A549 (cell line): ENCODE measurements around the gene SLC22A13. TPM values are rescaled to one million over a fixed set of nuclear protein-coding genes. Genes with fewer than 3 reads are reported as not detected.

ENCODE experiments used
- ATAC-seq, 2 experiments: fragments of 200-7000 bp in 1 of 2; fragments of >200 bp in 1 of 2; cut with Nextera tagmentation in 1 of 2; cut with Tn5 transposase in 1 of 2; 3 replicates each; pipeline versions ENCODE4 v1.8.0 to v1.9.1; 2018 to 2020; ENCODE audit warnings: mild to moderate bottlenecking in 1 of 2, moderate library complexity in 1 of 2
- CTCF ChIA-PET: fragments of 300-600 bp; sonication (Branson Sonifier 250); formaldehyde crosslinking; extraction: SDS; loops from one replicate; lab custom pipeline; 2021; ENCODE audit warnings: antibody characterized with exemption, inconsistent platforms; lab: Yijun Ruan, JAX
- POLR2A ChIA-PET: fragments of 350-600 bp; formaldehyde crosslinking; extraction: SDS; loops from one replicate; lab custom pipeline; 2021; ENCODE audit warnings: antibody characterized with exemption, inconsistent platforms; lab: Yijun Ruan, JAX
- DNase-seq, 2 experiments: peaks; one replicate each; pipeline versions ENCODE4 v3.0.0 to v3.0.0-alpha.2; 2011 to 2016; ENCODE audit warnings: low read depth in 1 of 2, low spot score in 1 of 2
- FAIRE-seq: peaks from 2 replicates; lab custom pipeline; 2011; peaks lifted over from hg19 to GRCh38; lab: Jason Lieb, UNC
- H3K27ac ChIP-seq, 2 experiments: fragments of >200 bp; sonication (Bioruptor Twin); formaldehyde crosslinking; 3 replicates each; pipeline ENCODE4 v1.5.1; 2016 to 2017
- H3K4me1 ChIP-seq: fragments of >200 bp; sonication (Bioruptor Twin); formaldehyde crosslinking; 3 replicates; pipeline ENCODE4 v1.6.1; 2016
- H3K4me2 ChIP-seq: fragments of >200 bp; sonication (Bioruptor Twin); formaldehyde crosslinking; 3 replicates; pipeline ENCODE4 v1.6.1; 2016
- H3K4me3 ChIP-seq: fragments of >200 bp; sonication (Bioruptor Twin); formaldehyde crosslinking; 3 replicates; pipeline ENCODE4 v1.5.1; 2016
- H3K9me3 ChIP-seq: fragments of >200 bp; sonication (Bioruptor Twin); formaldehyde crosslinking; 3 replicates; pipeline ENCODE4 v1.6.1; 2016
- ATOH8 ChIP-seq: fragments of 250-450 bp; sonication (Bioruptor Pico); IDR thresholded peaks from 2 replicates; pipeline ENCODE4 v1.5.0; 2020; ENCODE audit warnings: low read depth, mild to moderate bottlenecking, moderate library complexity
- BHLHE40 ChIP-seq: IDR thresholded peaks from 2 replicates; pipeline ENCODE4 v1.6.1; 2012; ENCODE audit warnings: low read depth, low read length, inconsistent platforms
- CBX8 ChIP-seq: fragments of 200-600 bp; sonication (generic); IDR thresholded peaks from 2 replicates; pipeline ENCODE4 v1.6.1; 2016
- CEBPB ChIP-seq, 2 experiments: fragments of >200 bp in 1 of 2; sonication (Bioruptor Twin) in 1 of 2; formaldehyde crosslinking in 1 of 2; IDR thresholded peaks; 2 replicates each; pipeline ENCODE4 v1.6.1; 2012 to 2016
- CHD4 ChIP-seq: fragments of 200-600 bp; sonication (generic); IDR thresholded peaks from 2 replicates; pipeline ENCODE4 v1.6.1; 2016; ENCODE audit warnings: antibody characterized with exemption, mild to moderate bottlenecking, borderline replicate concordance
- CTCF ChIP-seq: fragments of >200 bp; sonication (Bioruptor Twin); formaldehyde crosslinking; IDR thresholded peaks from 3 replicates; pipeline ENCODE4 v1.5.1; 2016
- EP300 ChIP-seq, 2 experiments: fragments of >200 bp; sonication (Bioruptor Twin); formaldehyde crosslinking; IDR thresholded peaks; 2 replicates in 1 of 2; 3 replicates in 1 of 2; pipeline ENCODE4 v1.6.1; 2016 to 2017
- ESRRA ChIP-seq: fragments of 150-350 bp; IDR thresholded peaks from 2 replicates; pipeline ENCODE4 v1.6.1; 2014; ENCODE audit warnings: mild to moderate bottlenecking, low read length, borderline replicate concordance
- GATA3 ChIP-seq: IDR thresholded peaks from 2 replicates; pipeline ENCODE4 v1.6.1; 2012; ENCODE audit warnings: borderline replicate concordance
- HEYL ChIP-seq: fragments of 250-450 bp; sonication (Bioruptor Pico); IDR thresholded peaks from 2 replicates; pipeline ENCODE4 v1.8.0; 2021; ENCODE audit warnings: mild to moderate bottlenecking, moderate library complexity
- HMGXB4 ChIP-seq: fragments of 250-450 bp; sonication (Bioruptor Pico); IDR thresholded peaks from 2 replicates; pipeline ENCODE4 v1.5.0; 2021; ENCODE audit warnings: mild to moderate bottlenecking, moderate library complexity, borderline replicate concordance
- HOXA7 ChIP-seq: fragments of 250-450 bp; sonication (Bioruptor Pico); IDR thresholded peaks from 2 replicates; pipeline ENCODE4 v1.5.0; 2020; ENCODE audit warnings: mild to moderate bottlenecking, moderate library complexity
- HOXB13 ChIP-seq: fragments of 250-450 bp; sonication (Bioruptor Pico); IDR thresholded peaks from 2 replicates; pipeline ENCODE4 v1.5.0; 2020; ENCODE audit warnings: low read depth, mild to moderate bottlenecking, moderate library complexity
- HOXB5 ChIP-seq: fragments of 250-450 bp; sonication (Bioruptor Pico); IDR thresholded peaks from 2 replicates; pipeline ENCODE4 v1.5.0; 2020; ENCODE audit warnings: mild to moderate bottlenecking, moderate library complexity
- JUN ChIP-seq, 2 experiments: fragments of >200 bp; sonication (Bioruptor Twin); formaldehyde crosslinking; IDR thresholded peaks; 2 replicates in 1 of 2; 3 replicates in 1 of 2; pipeline ENCODE4 v1.6.1; 2016 to 2017
- JUNB ChIP-seq: fragments of >200 bp; sonication (Bioruptor Twin); formaldehyde crosslinking; IDR thresholded peaks from 2 replicates; pipeline ENCODE4 v1.6.1; 2016
- KDM5A ChIP-seq: fragments of 200-600 bp; sonication (generic); IDR thresholded peaks from 2 replicates; pipeline ENCODE4 v1.6.1; 2016; ENCODE audit warnings: antibody characterized with exemption, mild to moderate bottlenecking
- MAFK ChIP-seq: fragments of 450-650 bp; IDR thresholded peaks from 2 replicates; pipeline ENCODE4 v1.6.1; 2014; ENCODE audit not compliant: partially characterized antibody
- MAX ChIP-seq: IDR thresholded peaks from 2 replicates; pipeline ENCODE4 v1.6.1; 2012
- MYC ChIP-seq: IDR thresholded peaks from 2 replicates; pipeline ENCODE4 v1.6.1; 2012; ENCODE audit warnings: mild to moderate bottlenecking, inconsistent platforms, low read length, improper control_type of control experiment, borderline replicate concordance
- NR3C1 ChIP-seq: fragments of >200 bp; sonication (Bioruptor Twin); formaldehyde crosslinking; IDR thresholded peaks from 3 replicates; pipeline ENCODE4 v1.6.1; 2017
- POLR2AphosphoS2 ChIP-seq: conservative IDR thresholded peaks from 2 replicates; pipeline ENCODE4 v1.6.1; 2012; ENCODE audit warnings: low read length, improper control_type of control experiment, inconsistent platforms
- RARB ChIP-seq: fragments of 250-450 bp; sonication (Bioruptor Pico); IDR thresholded peaks from 2 replicates; pipeline ENCODE4 v1.8.0; 2021; ENCODE audit warnings: mild to moderate bottlenecking, moderate library complexity
- RCOR1 ChIP-seq: fragments of 150-350 bp; IDR thresholded peaks from 2 replicates; pipeline ENCODE4 v1.6.1; 2014; ENCODE audit warnings: antibody characterized with exemption, low read length, low read depth
- RNF2 ChIP-seq: fragments of 200-600 bp; sonication (generic); IDR thresholded peaks from 2 replicates; pipeline ENCODE4 v1.6.1; 2016; ENCODE audit warnings: low read depth, mild to moderate bottlenecking, antibody characterized with exemption, moderate library complexity, borderline replicate concordance
- SMC3 ChIP-seq: fragments of >200 bp; sonication (Bioruptor Twin); formaldehyde crosslinking; IDR thresholded peaks from 3 replicates; pipeline ENCODE4 v1.6.1; 2018; ENCODE audit warnings: inconsistent platforms
- TFCP2L1 ChIP-seq: fragments of 250-450 bp; sonication (Bioruptor Pico); IDR thresholded peaks from 2 replicates; pipeline ENCODE4 v1.5.0; 2021; ENCODE audit warnings: mild to moderate bottlenecking
- ZNF302 ChIP-seq: fragments of 250-450 bp; sonication (Bioruptor Pico); IDR thresholded peaks from 2 replicates; pipeline ENCODE4 v1.9.0; 2021; ENCODE audit warnings: inconsistent platforms, mild to moderate bottlenecking, moderate library complexity
- ZSCAN20 ChIP-seq: fragments of 250-450 bp; sonication (Bioruptor Pico); IDR thresholded peaks from 2 replicates; pipeline ENCODE4 v1.8.0; 2022; ENCODE audit warnings: mild to moderate bottlenecking, moderate library complexity
- WGBS: methylation state at CpG from one replicate; pipeline ENCODE4 v1.1.6; 2017; ENCODE audit errors: missing lambda C conversion rate; 5-methylcytosine and 5-hydroxymethylcytosine counted together
- polyA plus RNA-seq, 4 experiments: library from polyadenylated mRNA; depleted of rRNA in 3 of 4; stranded (reverse); fragments of >200 nt; fragmentation: RNase III in 1 of 4; extraction: RNeasy Plus Mini Kit Qiagen cat#74134 plus additional on column Dnase treatment in 1 of 4; gene quantifications; 2 replicates in 3 of 4; 3 replicates in 1 of 4; pipeline ENCODE4 v1.2.3, GENCODE V29; 2011 to 2017

SLC22A13 gene
- polyA plus RNA-seq, 2 of the 4 experiments (the other 2 are of a cell fraction): 0.13 to 0.21 TPM

- ChIA-PET CTCF (no interaction called here), POLR2A (no interaction called here)
- 85% methylated on average over 4 of the region's 4 CpGs for WGBS
- Histone ChIP-seq H3K4me2 (no peak overlapping the region), H3K27ac (no peak overlapping the region), H3K9me3 (no peaks in the 10 kb centered on the region), H3K4me3 (no peak overlapping the region), H3K4me1 (peaks cover 19% of the 10 kb centered on the region)
- no peak for ATAC-seq
- no peak for DNase-seq
- no peak for FAIRE-seq
- TF ChIP-seq ESRRA: no peak
- TF ChIP-seq CTCF: no peak
- no peak for TF ChIP-seq MAFK
- no peak for TF ChIP-seq ZSCAN20 (CRISPR knock-in tag)
- no peak for TF ChIP-seq CBX8
- TF ChIP-seq CHD4: no peak
- TF ChIP-seq HOXB13 (CRISPR knock-in tag): no peak
- no peak for TF ChIP-seq MAX
- TF ChIP-seq HOXB5 (CRISPR knock-in tag): no peak
- TF ChIP-seq HOXA7 (CRISPR knock-in tag): no peak
- no peak for TF ChIP-seq RARB (CRISPR knock-in tag)
- TF ChIP-seq JUNB: no peak
- TF ChIP-seq ATOH8 (CRISPR knock-in tag): no peak
- no peak for TF ChIP-seq EP300 (IDR thresholded peaks at IDR 0.05)
Measured at GRCh38 chr3:38251197-38251596, 14.4 kb upstream of the SLC22A13 start.

- DNase-seq: no peak
- ChIA-PET CTCF (no interaction called here), POLR2A (no interaction called here)
- no peak overlapping the region for H3K4me3 ChIP-seq
- no peak for ATAC-seq
- FAIRE-seq: no peak
- 90% methylated on average over 4 of the region's 4 CpGs for WGBS
- no peak overlapping the region for H3K27ac ChIP-seq
- TF ChIP-seq HEYL (CRISPR knock-in tag) (no peak), ESRRA (no peak), MAFK (no peak), CEBPB (IDR thresholded peaks at IDR 0.05) (no peak), RNF2 (no peak), GATA3 (no peak), KDM5A (no peak)
- H3K9me3 ChIP-seq: no peaks in the 10 kb centered on the region
- no peak overlapping the region for H3K4me2 ChIP-seq
- H3K4me1 ChIP-seq: no peaks in the 10 kb centered on the region
Measured at GRCh38 chr3:38253704-38254103, 11.9 kb upstream of the SLC22A13 start.

GRCh38 chr3:38254872-38255271 is 10.7 kb upstream of the SLC22A13 start:
- ChIA-PET CTCF (no interaction called here), POLR2A (no interaction called here)
- ATAC-seq: no peak
- no peaks in the 10 kb centered on the region for H3K4me1 ChIP-seq
- H3K4me2 ChIP-seq: no peak overlapping the region
- no peak for DNase-seq
- no peak overlapping the region for H3K27ac ChIP-seq
- 75% methylated on average over 2 of the region's 2 CpGs for WGBS
- TF ChIP-seq CTCF (no peak), HOXB13 (CRISPR knock-in tag) (no peak), CHD4 (no peak), HMGXB4 (CRISPR knock-in tag) (no peak), RCOR1 (no peak), POLR2AphosphoS2 (no peak), ZNF302 (CRISPR knock-in tag) (no peak), SMC3 (no peak), NR3C1 (no peak), MAFK (no peak), MYC (no peak), TFCP2L1 (CRISPR knock-in tag) (no peak), JUN (IDR thresholded peaks at IDR 0.05) (no peak), MAX (no peak), EP300 (IDR thresholded peaks at IDR 0.05) (no peak), BHLHE40 (no peak), HOXB5 (CRISPR knock-in tag) (no peak)
- H3K9me3 ChIP-seq: no peaks in the 10 kb centered on the region
- no peak for FAIRE-seq
- no peak overlapping the region for H3K4me3 ChIP-seq
